ENCODE results near the gene CNN2.
A peak's percentile ranks its signal among the peaks of the same experiment; 100 is the strongest.

The CNN2 gene

DNA sequence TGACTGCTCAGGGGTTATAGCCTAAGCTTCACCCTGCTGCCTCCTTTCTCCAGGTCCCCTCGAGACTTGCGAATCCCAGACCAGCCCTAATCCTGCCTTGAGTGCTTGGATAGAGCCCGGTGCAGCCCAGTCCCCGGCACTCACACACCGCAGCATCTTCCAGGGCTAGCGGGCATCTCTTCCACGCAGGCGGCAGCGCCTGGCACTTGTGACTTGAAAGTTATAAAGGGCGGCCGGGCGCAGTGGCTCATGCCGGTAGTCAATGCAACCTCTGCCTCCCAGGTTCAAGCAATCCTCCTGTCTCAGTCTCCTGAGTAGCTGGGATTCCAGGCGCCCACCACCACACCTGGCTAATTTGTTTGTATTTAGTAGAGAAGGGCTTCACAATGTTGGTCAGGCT, 40.3 kb upstream of the CNN2 start:
- Histone ChIP-seq H3K9ac (ENCODE audit: low read depth, low read length) (no peak overlapping the region), H3K4me2 (ENCODE audit: insufficient read depth, low read length) (0 out of 2 replicates have a peak overlapping the region, but pooled peaks have one; percentile 72), H3K27me3 (ENCODE audit: insufficient read depth, low read length, poor library complexity) (no peaks in the 10 kb centered on the region), H3K9me3 (ENCODE audit: insufficient read depth, low read length, severe bottlenecking) (no peaks in the 10 kb centered on the region), H3K4me1 (ENCODE audit: insufficient read depth, low read length) (peaks cover 37% of the 10 kb centered on the region), H3K27ac (ENCODE audit: low read length) (no peak overlapping the region), H2AFZ (ENCODE audit: low read depth, low read length) (no peak overlapping the region), H4K20me1 (ENCODE audit: insufficient read depth, low read length) (peaks cover 29% of the 10 kb centered on the region), H3K4me3 (ENCODE audit: low read depth in 1 of 2, low read length in 2 of 2) (no peak overlapping the region), H3K36me3 (ENCODE audit: insufficient read depth, low read length) (peaks cover 50% of the 10 kb centered on the region), H3K79me2 (ENCODE audit: insufficient read depth, low read length) (peaks cover 31% of the 10 kb centered on the region)
- no peak for DNase-seq
- TF ChIP-seq, protein P1, sequence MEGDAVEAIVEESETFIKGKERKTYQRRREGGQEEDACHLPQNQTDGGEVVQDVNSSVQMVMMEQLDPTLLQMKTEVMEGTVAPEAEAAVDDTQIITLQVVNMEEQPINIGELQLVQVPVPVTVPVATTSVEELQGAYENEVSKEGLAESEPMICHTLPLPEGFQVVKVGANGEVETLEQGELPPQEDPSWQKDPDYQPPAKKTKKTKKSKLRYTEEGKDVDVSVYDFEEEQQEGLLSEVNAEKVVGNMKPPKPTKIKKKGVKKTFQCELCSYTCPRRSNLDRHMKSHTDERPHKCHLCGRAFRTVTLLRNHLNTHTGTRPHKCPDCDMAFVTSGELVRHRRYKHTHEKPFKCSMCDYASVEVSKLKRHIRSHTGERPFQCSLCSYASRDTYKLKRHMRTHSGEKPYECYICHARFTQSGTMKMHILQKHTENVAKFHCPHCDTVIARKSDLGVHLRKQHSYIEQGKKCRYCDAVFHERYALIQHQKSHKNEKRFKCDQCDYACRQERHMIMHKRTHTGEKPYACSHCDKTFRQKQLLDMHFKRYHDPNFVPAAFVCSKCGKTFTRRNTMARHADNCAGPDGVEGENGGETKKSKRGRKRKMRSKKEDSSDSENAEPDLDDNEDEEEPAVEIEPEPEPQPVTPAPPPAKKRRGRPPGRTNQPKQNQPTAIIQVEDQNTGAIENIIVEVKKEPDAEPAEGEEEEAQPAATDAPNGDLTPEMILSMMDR (IDR thresholded peaks at IDR 0.05; ENCODE audit: borderline replicate concordance, extremely low read depth, low read length, poor library complexity, severe bottlenecking): no peak
- TF ChIP-seq EZH2 (IDR thresholded peaks at IDR 0.05; ENCODE audit: borderline replicate concordance, low read depth, low read length, severe bottlenecking): no peak
- no peak for ATAC-seq (ENCODE audit: insufficient read depth, low read depth)

DNA sequence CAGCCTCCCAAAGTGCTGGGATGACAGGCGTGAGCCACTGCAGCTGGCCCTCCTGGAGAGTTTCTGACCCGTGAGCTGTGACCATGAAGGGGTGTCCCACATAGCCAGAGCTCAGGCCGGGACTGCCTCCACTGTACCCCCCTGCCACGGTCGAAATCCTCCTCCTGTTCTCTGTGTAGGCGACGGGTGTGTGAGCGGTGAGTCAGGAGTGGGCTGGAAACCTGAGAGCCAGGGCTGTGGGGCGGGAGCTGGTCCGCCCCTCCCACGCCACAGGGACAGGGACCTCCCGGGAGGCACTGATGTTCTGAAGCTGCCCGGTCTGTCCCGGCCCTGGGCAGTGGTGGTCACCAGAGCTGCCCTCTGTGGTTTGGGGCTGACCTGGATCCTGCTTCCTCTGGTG, 38.3 kb upstream of the CNN2 start:
- Histone ChIP-seq H3K27me3 (ENCODE audit: insufficient read depth, low read length, poor library complexity) (no peaks in the 10 kb centered on the region), H3K4me3 (ENCODE audit: low read depth in 1 of 2, low read length in 2 of 2) (no peak overlapping the region), H4K20me1 (ENCODE audit: insufficient read depth, low read length) (peaks cover 36% of the 10 kb centered on the region), H3K4me2 (ENCODE audit: insufficient read depth, low read length) (no peak overlapping the region), H3K27ac (ENCODE audit: low read length) (no peak overlapping the region), H3K79me2 (ENCODE audit: insufficient read depth, low read length) (peaks cover 31% of the 10 kb centered on the region), H3K9me3 (ENCODE audit: insufficient read depth, low read length, severe bottlenecking) (no peaks in the 10 kb centered on the region), H3K9ac (ENCODE audit: low read depth, low read length) (no peak overlapping the region), H3K36me3 (ENCODE audit: insufficient read depth, low read length) (peaks cover 65% of the 10 kb centered on the region), H3K4me1 (ENCODE audit: insufficient read depth, low read length) (peaks cover 27% of the 10 kb centered on the region), H2AFZ (ENCODE audit: low read depth, low read length) (no peak overlapping the region)
- ATAC-seq (ENCODE audit: insufficient read depth, low read depth): no peak
- TF ChIP-seq EZH2 (IDR thresholded peaks at IDR 0.05; ENCODE audit: borderline replicate concordance, low read depth, low read length, severe bottlenecking): no peak
- TF ChIP-seq, protein P1 (IDR thresholded peaks at IDR 0.05; ENCODE audit: borderline replicate concordance, extremely low read depth, low read length, poor library complexity, severe bottlenecking): no peak
- no peak for DNase-seq

DNA sequence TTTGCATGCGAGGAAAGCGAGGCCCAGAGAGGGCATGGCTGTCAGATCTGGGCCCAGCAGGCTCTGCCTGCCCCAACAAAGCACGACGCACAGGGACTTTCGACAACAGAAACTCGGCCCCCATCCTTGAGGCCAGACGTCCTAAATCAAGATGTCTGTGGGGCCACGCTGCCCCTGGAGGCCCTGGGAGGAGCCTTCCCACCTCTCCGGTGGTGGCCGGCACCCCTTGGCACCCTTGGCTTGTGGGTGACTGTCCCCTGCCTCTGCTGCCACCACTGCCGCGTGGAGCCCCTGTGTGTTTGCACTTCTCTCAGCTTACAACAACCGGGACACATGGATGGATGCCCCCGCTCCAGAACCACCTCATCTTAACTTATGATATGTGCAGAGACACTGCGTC, 37.9 kb upstream of the CNN2 start:
- no peak for ATAC-seq (ENCODE audit: insufficient read depth, low read depth)
- H3K27me3 ChIP-seq (ENCODE audit: insufficient read depth, low read length, poor library complexity): no peaks in the 10 kb centered on the region
- H3K9me3 ChIP-seq (ENCODE audit: insufficient read depth, low read length, severe bottlenecking): no peaks in the 10 kb centered on the region
- H3K4me3 ChIP-seq (ENCODE audit: low read depth in 1 of 2, low read length in 2 of 2): no peak overlapping the region
- no peak overlapping the region for H3K27ac ChIP-seq (ENCODE audit: low read length)
- no peak for DNase-seq
- no peak for TF ChIP-seq EZH2 (IDR thresholded peaks at IDR 0.05; ENCODE audit: borderline replicate concordance, low read depth, low read length, severe bottlenecking)
- TF ChIP-seq, protein P1 (IDR thresholded peaks at IDR 0.05; ENCODE audit: borderline replicate concordance, extremely low read depth, low read length, poor library complexity, severe bottlenecking): no peak
- H4K20me1 ChIP-seq (ENCODE audit: insufficient read depth, low read length): peaks cover 41% of the 10 kb centered on the region
- no peak overlapping the region for H3K4me2 ChIP-seq (ENCODE audit: insufficient read depth, low read length)
- H3K4me1 ChIP-seq (ENCODE audit: insufficient read depth, low read length): peaks cover 22% of the 10 kb centered on the region
- H2AFZ ChIP-seq (ENCODE audit: low read depth, low read length): no peak overlapping the region
- peaks cover 69% of the 10 kb centered on the region for H3K36me3 ChIP-seq (ENCODE audit: insufficient read depth, low read length)
- H3K9ac ChIP-seq (ENCODE audit: low read depth, low read length): no peak overlapping the region
- H3K79me2 ChIP-seq (ENCODE audit: insufficient read depth, low read length): peaks cover 31% of the 10 kb centered on the region

Measured in DND-41 (cell line).